ENCODE data around the gene TIMP3. TPM values are rescaled to one million over a fixed set of nuclear protein-coding genes. Genes with fewer than 3 reads are reported as not detected.

TIMP3 gene
- total RNA-seq, 1 donor from 2014 or later, result 37.3 TPM

DNA sequence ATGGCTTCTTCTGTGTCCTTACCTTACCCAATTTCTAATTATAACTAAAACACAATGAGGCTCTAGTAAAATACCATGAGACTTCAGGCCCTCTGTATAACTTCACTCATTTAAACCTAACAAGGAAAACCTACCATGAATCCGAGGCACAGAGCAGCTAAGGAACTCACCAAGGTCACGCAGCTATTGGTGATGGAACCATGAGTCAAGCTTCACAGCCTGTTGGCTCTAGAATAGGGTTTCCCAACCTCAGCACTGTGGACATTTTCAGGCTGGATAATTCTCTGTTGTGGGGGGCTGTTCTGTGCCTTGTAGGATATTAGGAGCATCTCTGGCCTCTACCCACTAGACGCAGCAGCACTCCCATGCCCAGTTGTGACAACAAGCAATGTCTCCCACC is 75.7 kb downstream of the TIMP3 start:
- Mint-ChIP-seq H3K27me3 (ENCODE audit: unreplicated experiment) (peaks cover 32% of the 10 kb centered on the region), H3K27ac (ENCODE audit: unreplicated experiment) (no peak overlapping the region), H3K4me1 (ENCODE audit: unreplicated experiment) (peaks cover 7% of the 10 kb centered on the region), H3K9me3 (ENCODE audit: unreplicated experiment) (no peaks in the 10 kb centered on the region), H3K4me3 (ENCODE audit: unreplicated experiment) (no peak overlapping the region), H3K36me3 (ENCODE audit: unreplicated experiment) (no peaks in the 10 kb centered on the region)
- DNase-seq (ENCODE audit: extremely low spot score, unreplicated experiment), result no peak
- TF ChIP-seq, protein P1, sequence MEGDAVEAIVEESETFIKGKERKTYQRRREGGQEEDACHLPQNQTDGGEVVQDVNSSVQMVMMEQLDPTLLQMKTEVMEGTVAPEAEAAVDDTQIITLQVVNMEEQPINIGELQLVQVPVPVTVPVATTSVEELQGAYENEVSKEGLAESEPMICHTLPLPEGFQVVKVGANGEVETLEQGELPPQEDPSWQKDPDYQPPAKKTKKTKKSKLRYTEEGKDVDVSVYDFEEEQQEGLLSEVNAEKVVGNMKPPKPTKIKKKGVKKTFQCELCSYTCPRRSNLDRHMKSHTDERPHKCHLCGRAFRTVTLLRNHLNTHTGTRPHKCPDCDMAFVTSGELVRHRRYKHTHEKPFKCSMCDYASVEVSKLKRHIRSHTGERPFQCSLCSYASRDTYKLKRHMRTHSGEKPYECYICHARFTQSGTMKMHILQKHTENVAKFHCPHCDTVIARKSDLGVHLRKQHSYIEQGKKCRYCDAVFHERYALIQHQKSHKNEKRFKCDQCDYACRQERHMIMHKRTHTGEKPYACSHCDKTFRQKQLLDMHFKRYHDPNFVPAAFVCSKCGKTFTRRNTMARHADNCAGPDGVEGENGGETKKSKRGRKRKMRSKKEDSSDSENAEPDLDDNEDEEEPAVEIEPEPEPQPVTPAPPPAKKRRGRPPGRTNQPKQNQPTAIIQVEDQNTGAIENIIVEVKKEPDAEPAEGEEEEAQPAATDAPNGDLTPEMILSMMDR (IDR thresholded peaks at IDR 0.05), result no peak

DNA sequence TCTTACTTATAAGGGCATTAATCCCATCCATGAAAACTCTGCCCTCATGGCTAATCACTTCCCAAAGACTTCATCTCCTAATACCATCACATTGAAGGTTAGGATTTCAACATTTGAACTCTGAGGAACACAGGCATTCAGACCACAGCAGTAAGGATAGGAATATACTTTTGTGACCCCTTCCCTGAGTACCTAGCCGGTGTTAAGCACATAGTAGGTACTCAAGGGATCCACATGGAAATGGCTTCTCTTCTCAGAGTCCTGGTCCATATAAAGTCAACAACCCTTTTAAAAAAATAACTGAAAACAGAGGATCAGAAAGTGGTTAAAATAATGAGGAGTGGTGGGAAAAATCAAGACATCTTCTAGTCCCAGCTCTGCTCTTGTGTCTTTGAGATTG is 78.0 kb downstream of the TIMP3 start:
- TF ChIP-seq, protein P1 (IDR thresholded peaks at IDR 0.05), result no peak
- Mint-ChIP-seq H3K27ac (ENCODE audit: unreplicated experiment) (no peak overlapping the region), H3K27me3 (ENCODE audit: unreplicated experiment) (peaks cover 32% of the 10 kb centered on the region), H3K4me3 (ENCODE audit: unreplicated experiment) (no peak overlapping the region), H3K36me3 (ENCODE audit: unreplicated experiment) (no peaks in the 10 kb centered on the region), H3K4me1 (ENCODE audit: unreplicated experiment) (peaks cover 7% of the 10 kb centered on the region), H3K9me3 (ENCODE audit: unreplicated experiment) (no peaks in the 10 kb centered on the region)
- no peak for DNase-seq (ENCODE audit: extremely low spot score, unreplicated experiment)

DNA sequence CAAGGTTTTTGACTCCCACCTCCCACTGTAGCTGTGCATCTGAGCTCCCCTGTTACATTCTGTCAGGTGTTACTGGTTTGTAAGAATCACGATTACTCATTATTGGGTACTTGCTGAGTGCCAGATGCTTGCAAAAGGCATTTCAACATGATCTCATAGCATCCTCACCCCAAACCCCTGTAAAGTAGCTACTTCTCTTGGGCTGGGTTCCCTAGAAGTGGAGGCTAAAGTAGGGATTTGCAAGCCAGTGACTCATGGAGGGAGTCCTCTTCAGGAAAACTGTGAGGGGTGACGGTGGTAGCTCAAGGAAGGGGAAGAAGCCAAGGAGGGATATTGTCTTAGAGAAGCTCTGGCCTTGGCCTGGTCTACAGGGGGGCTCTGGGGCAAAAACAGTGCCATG is 78.6 kb downstream of the TIMP3 start:
- Mint-ChIP-seq H3K27me3 (ENCODE audit: unreplicated experiment) (peaks cover 32% of the 10 kb centered on the region), H3K4me3 (ENCODE audit: unreplicated experiment) (no peak overlapping the region), H3K4me1 (ENCODE audit: unreplicated experiment) (peaks cover 7% of the 10 kb centered on the region), H3K9me3 (ENCODE audit: unreplicated experiment) (no peaks in the 10 kb centered on the region), H3K36me3 (ENCODE audit: unreplicated experiment) (no peaks in the 10 kb centered on the region), H3K27ac (ENCODE audit: unreplicated experiment) (no peak overlapping the region)
- DNase-seq (ENCODE audit: extremely low spot score, unreplicated experiment), result no peak
- TF ChIP-seq, protein P1 (IDR thresholded peaks at IDR 0.05), result no peak

DNA sequence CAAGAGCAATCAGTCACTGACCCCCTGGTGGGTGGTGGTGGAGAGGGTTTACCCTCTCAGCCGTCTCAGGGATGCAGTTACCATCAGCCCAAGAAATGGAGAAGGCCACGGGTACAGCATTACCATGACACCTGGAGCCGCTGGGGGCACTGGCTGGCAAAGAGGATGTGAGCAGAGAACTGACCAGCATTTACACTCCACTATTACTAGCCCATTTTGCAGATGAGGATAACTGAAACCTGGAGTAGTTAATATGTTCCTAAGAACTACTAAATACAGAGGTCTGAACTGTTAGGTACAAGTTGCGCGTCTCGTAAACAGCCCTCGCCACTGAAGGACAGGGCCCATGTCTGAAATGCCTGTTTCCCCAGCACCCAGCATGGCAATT is 79.0 kb downstream of the TIMP3 start:
- no peaks in the 10 kb centered on the region for H3K9me3 Mint-ChIP-seq (ENCODE audit: unreplicated experiment)
- H3K4me3 Mint-ChIP-seq (ENCODE audit: unreplicated experiment), result no peak overlapping the region
- H3K36me3 Mint-ChIP-seq (ENCODE audit: unreplicated experiment), result no peaks in the 10 kb centered on the region
- no peak overlapping the region for H3K27ac Mint-ChIP-seq (ENCODE audit: unreplicated experiment)
- peaks cover 30% of the 10 kb centered on the region for H3K27me3 Mint-ChIP-seq (ENCODE audit: unreplicated experiment)
- H3K4me1 Mint-ChIP-seq (ENCODE audit: unreplicated experiment), result peaks cover 7% of the 10 kb centered on the region
- DNase-seq (ENCODE audit: extremely low spot score, unreplicated experiment), result no peak
- TF ChIP-seq, protein P1 (IDR thresholded peaks at IDR 0.05), result no peak

DNA sequence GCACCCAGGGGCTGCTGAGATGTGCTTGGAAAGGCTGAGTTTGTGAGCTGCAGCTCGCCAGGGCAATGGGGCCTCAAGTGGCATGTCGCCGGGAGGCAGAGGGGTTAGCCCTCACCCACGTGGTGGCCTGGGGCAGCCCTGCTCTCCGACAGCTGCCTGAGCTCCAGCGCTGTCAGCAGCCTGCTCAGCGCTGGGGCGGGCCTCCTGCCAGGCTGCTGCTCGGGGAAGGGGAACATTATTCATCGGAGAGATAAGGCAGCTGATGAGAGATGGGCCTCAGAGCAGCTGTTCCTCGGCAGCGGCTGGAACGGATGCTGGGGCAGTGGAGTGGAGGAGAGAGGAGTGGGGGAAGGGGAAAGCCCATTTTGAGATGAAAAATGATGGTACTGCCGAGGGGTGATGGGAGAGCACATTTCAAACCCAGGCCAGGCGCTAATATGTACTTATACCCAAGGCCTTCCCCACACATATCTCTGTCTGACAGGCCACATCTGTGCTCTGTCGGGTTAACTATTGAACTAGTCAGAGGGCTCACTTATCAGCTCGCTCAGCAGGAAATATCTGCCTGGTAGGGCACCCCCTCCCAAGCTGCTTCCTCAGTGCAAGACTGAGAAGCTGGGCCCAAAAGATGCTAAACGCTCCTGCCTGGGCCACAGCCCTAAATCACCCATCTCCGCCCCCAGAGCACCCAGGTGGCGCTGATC is 79.5 kb downstream of the TIMP3 start:
- TF ChIP-seq, protein P1 (IDR thresholded peaks at IDR 0.05), result no peak
- Mint-ChIP-seq H3K9me3 (ENCODE audit: unreplicated experiment) (no peaks in the 10 kb centered on the region), H3K4me3 (ENCODE audit: unreplicated experiment) (no peak overlapping the region), H3K36me3 (ENCODE audit: unreplicated experiment) (no peaks in the 10 kb centered on the region), H3K27me3 (ENCODE audit: unreplicated experiment) (peaks cover 28% of the 10 kb centered on the region), H3K27ac (ENCODE audit: unreplicated experiment) (no peak overlapping the region), H3K4me1 (ENCODE audit: unreplicated experiment) (peaks cover 7% of the 10 kb centered on the region)
- DNase-seq (ENCODE audit: extremely low spot score, unreplicated experiment), result no peak
